IMR-90 (cell line): ENCODE data around the gene RNF123. TPM values are rescaled to one million over a fixed set of nuclear protein-coding genes. Genes with fewer than 3 reads are reported as not detected.

ENCODE experiments used
- ATAC-seq: fragments of 200-7000 bp; cut with Tn5 transposase; 2 replicates; pipeline ENCODE4 v1.9.1; 2020; ENCODE audit warnings: low read depth, mild to moderate bottlenecking, moderate library complexity
- BruUV-seq: library from RNA; stranded (reverse); fragments of 400-500 nt; replicated peaks from 2 replicates; lab custom pipeline; 2021; lab: Mats Ljungman, UMichigan
- CTCF ChIA-PET: fragments of 300-600 bp; formaldehyde crosslinking; extraction: SDS; loops from one replicate; lab custom pipeline; 2021; ENCODE audit warnings: antibody characterized with exemption; lab: Yijun Ruan, JAX
- POLR2A ChIA-PET: fragments of 300-600 bp; sonication (Branson Sonifier 250); formaldehyde crosslinking; loops from one replicate; lab custom pipeline; 2022; ENCODE audit warnings: antibody characterized with exemption; ENCODE audit not compliant: unreplicated experiment; lab: Charles Lee
- DNase-seq: peaks from one replicate; pipeline ENCODE4 v3.0.0; 2013
- H2AFZ ChIP-seq: replicated peaks from 2 replicates; pipeline ENCODE3; 2013; ENCODE audit warnings: low read length, mild to moderate bottlenecking; ENCODE audit not compliant: poor library complexity
- H2AK5ac ChIP-seq: 2 replicates; pipeline ENCODE4 v1.6.1; 2013; ENCODE audit warnings: low read depth, low read length, inconsistent platforms
- H2AK9ac ChIP-seq: replicated peaks from 2 replicates; pipeline ENCODE3; 2013; ENCODE audit warnings: mild to moderate bottlenecking, low read depth, low read length, moderate library complexity; ENCODE audit not compliant: poor library complexity
- H2BK120ac ChIP-seq: 2 replicates; pipeline ENCODE4 v1.6.1; 2013; ENCODE audit warnings: low read depth, low read length, inconsistent platforms
- H2BK15ac ChIP-seq: 3 replicates; pipeline ENCODE4 v1.6.1; 2013; ENCODE audit warnings: low read depth, low read length, inconsistent platforms
- H2BK20ac ChIP-seq: 2 replicates; pipeline ENCODE4 v1.6.1; 2013; ENCODE audit warnings: low read depth, mild to moderate bottlenecking, inconsistent platforms, low read length, moderate library complexity
- H2BK5ac ChIP-seq: 2 replicates; pipeline ENCODE4 v1.6.1; 2013; ENCODE audit warnings: mild to moderate bottlenecking, low read depth, low read length, inconsistent platforms; ENCODE audit not compliant: poor library complexity, severe bottlenecking
- H3K14ac ChIP-seq: replicated peaks from 2 replicates; pipeline ENCODE4 v1.6.1; 2013; ENCODE audit warnings: low read depth, low read length, inconsistent platforms
- H3K18ac ChIP-seq: 2 replicates; pipeline ENCODE4 v1.6.1; 2013; ENCODE audit warnings: low read depth, low read length, control low read depth
- H3K23ac ChIP-seq: 2 replicates; pipeline ENCODE4 v1.6.1; 2013; ENCODE audit warnings: low read depth, low read length, inconsistent platforms
- H3K27ac ChIP-seq: 2 replicates; pipeline ENCODE4 v1.5.1; 2013; ENCODE audit warnings: mild to moderate bottlenecking, control low read depth, low read length; ENCODE audit not compliant: insufficient read depth
- H3K27me3 ChIP-seq: 2 replicates; pipeline ENCODE4 v1.6.1; 2013; ENCODE audit warnings: low read length; ENCODE audit not compliant: control insufficient read depth, insufficient read depth
- H3K36me3 ChIP-seq: 2 replicates; pipeline ENCODE4 v1.6.1; 2013; ENCODE audit warnings: low read length, mixed read lengths; ENCODE audit not compliant: control insufficient read depth, insufficient read depth
- H3K4ac ChIP-seq: 2 replicates; pipeline ENCODE4 v1.6.1; 2013; ENCODE audit warnings: low read depth, low read length, inconsistent platforms
- H3K4me1 ChIP-seq: 2 replicates; pipeline ENCODE4 v1.6.1; 2013; ENCODE audit warnings: low read length, mixed read lengths; ENCODE audit not compliant: control insufficient read depth, insufficient read depth
- H3K4me2 ChIP-seq: 2 replicates; pipeline ENCODE4 v1.6.1; 2013; ENCODE audit warnings: low read depth, mild to moderate bottlenecking, control low read depth, low read length, moderate library complexity
- H3K4me3 ChIP-seq: 2 replicates; pipeline ENCODE4 v1.5.1; 2013; ENCODE audit warnings: low read depth, mild to moderate bottlenecking, control low read depth, low read length, moderate library complexity; ENCODE audit not compliant: insufficient read depth
- H3K56ac ChIP-seq: 2 replicates; pipeline ENCODE4 v1.6.1; 2013; ENCODE audit warnings: low read length, inconsistent platforms; ENCODE audit not compliant: insufficient read depth; ENCODE audit errors: extremely low read depth
- H3K79me1 ChIP-seq, 2 experiments: 2 replicates each; pipeline ENCODE4 v1.6.1; 2013; ENCODE audit warnings: low read length in 2 of 2, inconsistent platforms in 1 of 2, low read depth in 1 of 2
- H3K9ac ChIP-seq: 2 replicates; pipeline ENCODE4 v1.6.1; 2013; ENCODE audit warnings: low read depth, low read length, control low read depth
- H3K9me1 ChIP-seq: 2 replicates; pipeline ENCODE4 v1.6.1; 2013; ENCODE audit warnings: low read length, inconsistent platforms; ENCODE audit not compliant: insufficient read depth
- H3K9me3 ChIP-seq: 2 replicates; pipeline ENCODE4 v1.6.1; 2013; ENCODE audit warnings: low read length; ENCODE audit not compliant: control insufficient read depth, insufficient read depth
- H4K20me1 ChIP-seq: 2 replicates; pipeline ENCODE4 v1.6.1; 2013; ENCODE audit warnings: low read length, inconsistent platforms; ENCODE audit not compliant: insufficient read depth
- H4K5ac ChIP-seq: 2 replicates; pipeline ENCODE4 v1.6.1; 2013; ENCODE audit warnings: mild to moderate bottlenecking, low read depth, low read length, control low read depth
- H4K8ac ChIP-seq, 2 experiments: 2 replicates each; pipeline ENCODE4 v1.6.1; 2013; ENCODE audit warnings: low read depth in 2 of 2, low read length in 2 of 2, control low read depth in 1 of 2, inconsistent platforms in 1 of 2
- H4K91ac ChIP-seq: 2 replicates; pipeline ENCODE4 v1.6.1; 2013; ENCODE audit warnings: low read depth, low read length, inconsistent platforms; ENCODE audit not compliant: insufficient read depth
- BHLHE40 ChIP-seq: fragments of 150-350 bp; IDR thresholded peaks from 2 replicates; pipeline ENCODE4 v1.6.1; 2016; ENCODE audit warnings: mild to moderate bottlenecking, low read depth, low read length
- CHD1 ChIP-seq: IDR thresholded peaks from 2 replicates; pipeline ENCODE4 v1.6.1; 2012; ENCODE audit warnings: low read depth, low read length, improper control_type of control experiment
- NFE2L2 ChIP-seq: fragments of 150-350 bp; IDR thresholded peaks from 2 replicates; pipeline ENCODE4 v1.6.1; 2016; ENCODE audit warnings: low read depth, mild to moderate bottlenecking, low read length
- WGBS, 2 experiments: methylation state at CpG; one replicate each; pipeline versions ENCODE4 v1.1.5 to v1.1.7; 2013; ENCODE audit warnings: missing lambda C conversion rate in 2 of 2; ENCODE audit not compliant: insufficient read length in 1 of 2; ENCODE audit errors: extremely low coverage in 2 of 2; 5-methylcytosine and 5-hydroxymethylcytosine counted together
- dilution Hi-C: fragments of 300-500 bp; cut with HindIII; formaldehyde crosslinking; loops from one replicate; pipeline ENCODE4 v1.14.3; 2018; ENCODE audit warnings: low sequenced_read_pairs; ENCODE audit not compliant: unreplicated experiment
- in situ Hi-C: fragments of 300-500 bp; cut with MboI; formaldehyde crosslinking; loops from 3 replicates; pipeline ENCODE4 v1.14.3; 2019; ENCODE audit warnings: low sequenced_read_pairs, inconsistent platforms, mixed read lengths
- intact Hi-C: fragments of 100-400 bp; cut with micrococcal nuclease; formaldehyde crosslinking; loops from 2 replicates; pipeline ENCODE4 v1.10.0; 2022
- polyA plus RNA-seq, 3 experiments: library from polyadenylated mRNA; depleted of rRNA; stranded (reverse); fragments of >200 nt; gene quantifications; 2 replicates each; pipeline ENCODE4 v1.2.3, GENCODE V29; 2012; ENCODE audit warnings: low replicate concordance in 1 of 3
- total RNA-seq: library from RNA; depleted of rRNA; stranded (reverse); fragments of >200 nt; gene quantifications from 2 replicates; pipeline ENCODE4 v1.2.3, GENCODE V29; 2012

The RNF123 gene
- total and polyA plus RNA-seq, 2 of the 4 experiments (the other 2 are of a cell fraction): 13.4 to 37.7 TPM

- Histone ChIP-seq H3K18ac (no peak overlapping the region), H2BK20ac (no peak overlapping the region), H3K14ac (no peak overlapping the region), H2AK9ac (no peak overlapping the region), H4K20me1 (no peaks in the 10 kb centered on the region; the same call in 1 of the 2 replicates), H3K27me3 (peaks cover 34% of the 10 kb centered on the region), H3K9ac (no peak overlapping the region), H2AK5ac (no peak overlapping the region), H2AFZ (no peak overlapping the region), H3K56ac (no peak overlapping the region), H3K23ac (no peak overlapping the region), H3K4ac (no peak overlapping the region), H3K4me3 (no peak overlapping the region), H2BK15ac (no peak overlapping the region), H2BK120ac (no peak overlapping the region), H3K79me1 (no peaks in the 10 kb centered on the region), H4K5ac (no peak overlapping the region), H3K4me2 (no peak overlapping the region), H3K4me1 (no peaks in the 10 kb centered on the region), H3K27ac (no peak overlapping the region), H3K9me3 (no peaks in the 10 kb centered on the region), H3K36me3 (no peaks in the 10 kb centered on the region), H4K91ac (no peak overlapping the region), H4K8ac (no peak overlapping the region), H2BK5ac (no peak overlapping the region), H3K9me1 (no peaks in the 10 kb centered on the region)
- dilution Hi-C loops (no loop called here), intact Hi-C loops (no loop called here), in situ Hi-C loops (no loop called here)
- BruUV-seq: no TSS peak
- CTCF ChIA-PET: no interaction called here
- ATAC-seq (no peak), DNase-seq (no peak)
- WGBS, 2 experiments: 96% methylated on average over 8 of the region's 14 CpGs; no CpG with 5 or more reads in 1 of the 2 experiments
- TF ChIP-seq BHLHE40: no peak
- TF ChIP-seq NFE2L2: no peak
- no peak for TF ChIP-seq CHD1
- POLR2A ChIA-PET: no interaction called here
These were observed 28.1 kb upstream of the RNF123 start for GRCh38 chr3:49661281-49661680.
